ENCODE results near the gene TNP2.

Gene TNP2

GRCh38 chr16:11306381-11306780 is 37.3 kb upstream of the TNP2 start:
- no peak for TF ChIP-seq CTCF (IDR thresholded peaks at IDR 0.05)
- Histone ChIP-seq H3K9ac (no peak overlapping the region), H3K4me3 (ENCODE audit: low read depth, low read length) (no peak overlapping the region), H2AFZ (no peak overlapping the region), H3K9me3 (ENCODE audit: control insufficient read depth, low read length) (no peaks in the 10 kb centered on the region), H3K4me1 (peaks cover 20% of the 10 kb centered on the region), H3K79me2 (no peaks in the 10 kb centered on the region), H3K4me2 (ENCODE audit: low read length) (no peak overlapping the region), H3K27me3 (ENCODE audit: control insufficient read depth, insufficient read depth, low read length) (no peaks in the 10 kb centered on the region), H3K36me3 (ENCODE audit: control insufficient read depth, insufficient read depth, low read length) (no peaks in the 10 kb centered on the region), H3K27ac (no peak overlapping the region)

- peak overlapping the region; percentile 69 for H3K4me2 ChIP-seq (ENCODE audit: low read length)
- no peak for TF ChIP-seq CTCF (IDR thresholded peaks at IDR 0.05)
- H3K36me3 ChIP-seq (ENCODE audit: control insufficient read depth, insufficient read depth, low read length) = no peaks in the 10 kb centered on the region
- H3K27me3 ChIP-seq (ENCODE audit: control insufficient read depth, insufficient read depth, low read length) = no peaks in the 10 kb centered on the region
- peaks cover 14% of the 10 kb centered on the region for H3K4me1 ChIP-seq
- H3K4me3 ChIP-seq (ENCODE audit: low read depth, low read length) = peak overlapping the region; percentile 48
- no peaks in the 10 kb centered on the region for H3K9me3 ChIP-seq (ENCODE audit: control insufficient read depth, low read length)
- H2AFZ ChIP-seq = peak overlapping the region; percentile 58
- peak overlapping the region; percentile 84 for H3K27ac ChIP-seq
- no peaks in the 10 kb centered on the region for H3K79me2 ChIP-seq
- no peak overlapping the region for H3K9ac ChIP-seq
Observed at GRCh38 chr16:11303405-11304138, 34.4 kb upstream of the TNP2 start.

- Histone ChIP-seq H3K4me1 (peaks cover 14% of the 10 kb centered on the region), H3K4me3 (ENCODE audit: low read depth, low read length) (peak overlapping the region; percentile 48), H3K36me3 (ENCODE audit: control insufficient read depth, insufficient read depth, low read length) (no peaks in the 10 kb centered on the region), H3K79me2 (no peaks in the 10 kb centered on the region), H3K27ac (peak overlapping the region; percentile 84), H3K9me3 (ENCODE audit: control insufficient read depth, low read length) (no peaks in the 10 kb centered on the region), H3K4me2 (ENCODE audit: low read length) (peak overlapping the region; percentile 69), H3K27me3 (ENCODE audit: control insufficient read depth, insufficient read depth, low read length) (no peaks in the 10 kb centered on the region), H2AFZ (peak overlapping the region; percentile 58), H3K9ac (no peak overlapping the region)
- TF ChIP-seq CTCF (IDR thresholded peaks at IDR 0.05) = no peak
Observed at GRCh38 chr16:11302977-11303376, 33.9 kb upstream of the TNP2 start.

GRCh38 chr16:11301645-11302501 is 32.7 kb upstream of the TNP2 start:
- Histone ChIP-seq H3K79me2 (no peaks in the 10 kb centered on the region), H3K4me3 (ENCODE audit: low read depth, low read length) (no peak overlapping the region), H3K4me1 (peaks cover 24% of the 10 kb centered on the region), H3K36me3 (ENCODE audit: control insufficient read depth, insufficient read depth, low read length) (no peaks in the 10 kb centered on the region), H3K9ac (no peak overlapping the region), H3K27me3 (ENCODE audit: control insufficient read depth, insufficient read depth, low read length) (no peaks in the 10 kb centered on the region), H3K9me3 (ENCODE audit: control insufficient read depth, low read length) (no peaks in the 10 kb centered on the region), H2AFZ (no peak overlapping the region), H3K27ac (no peak overlapping the region), H3K4me2 (ENCODE audit: low read length) (no peak overlapping the region)
- no peak for TF ChIP-seq CTCF (IDR thresholded peaks at IDR 0.05)

Data from parathyroid adenoma (tissue), 2 donors.